Endodermal cell (in vitro differentiated cells): ENCODE results near the gene PSMB5. TPM values are rescaled to one million over a fixed set of nuclear protein-coding genes. Genes with fewer than 3 reads are reported as not detected.
A peak's percentile ranks its signal among the peaks of the same experiment; 100 is the strongest.

ENCODE experiments used
- DNase-seq: peaks from one replicate; pipeline ENCODE4 v3.0.0-alpha.2; 2017
- H3K27ac ChIP-seq: 2 replicates; pipeline ENCODE4 v1.5.1; 2013; ENCODE audit warnings: mild to moderate bottlenecking, low read depth, low read length, moderate library complexity
- H3K27me3 ChIP-seq: 2 replicates; pipeline ENCODE4 v1.6.1; 2013; ENCODE audit warnings: mild to moderate bottlenecking, low read length, moderate library complexity; ENCODE audit not compliant: insufficient read depth, control insufficient read depth, poor library complexity, severe bottlenecking
- H3K36me3 ChIP-seq: 2 replicates; pipeline ENCODE4 v1.7.0; 2013; ENCODE audit warnings: mild to moderate bottlenecking, low read length, moderate library complexity; ENCODE audit not compliant: control insufficient read depth, insufficient read depth
- H3K4me1 ChIP-seq: one replicate; pipeline ENCODE4 v1.7.0; 2013; ENCODE audit warnings: low read length; ENCODE audit not compliant: control insufficient read depth, insufficient read depth
- H3K4me3 ChIP-seq: 2 replicates; pipeline ENCODE4 v1.5.1; 2013; ENCODE audit warnings: mild to moderate bottlenecking, low read length, moderate library complexity
- H3K9ac ChIP-seq: 2 replicates; pipeline ENCODE4 v1.6.1; 2013; ENCODE audit warnings: mild to moderate bottlenecking, low read length, moderate library complexity; ENCODE audit not compliant: poor library complexity, severe bottlenecking; ENCODE audit errors: extremely low read depth
- H3K9me3 ChIP-seq: 2 replicates; pipeline ENCODE4 v1.6.1; 2013; ENCODE audit warnings: mild to moderate bottlenecking, low read length, moderate library complexity; ENCODE audit not compliant: control insufficient read depth
- H3K27ac Mint-ChIP-seq: 2 replicates; pipeline ENCODE4 v1.8.0; 2020; ENCODE audit warnings: mixed read lengths
- H3K27me3 Mint-ChIP-seq: 2 replicates; pipeline ENCODE4 v1.8.0; 2021; ENCODE audit warnings: mild to moderate bottlenecking, mixed read lengths; ENCODE audit not compliant: insufficient read depth
- H3K36me3 Mint-ChIP-seq: 2 replicates; pipeline ENCODE4 v1.8.0; 2020; ENCODE audit warnings: low read depth, mixed read lengths
- H3K4me1 Mint-ChIP-seq: 2 replicates; pipeline ENCODE4 v1.8.0; 2020; ENCODE audit warnings: mixed read lengths
- H3K4me3 Mint-ChIP-seq: 2 replicates; pipeline ENCODE4 v1.8.0; 2020; ENCODE audit warnings: mild to moderate bottlenecking, moderate library complexity, mixed read lengths
- H3K9me3 Mint-ChIP-seq: 2 replicates; pipeline ENCODE4 v1.8.0; 2020; ENCODE audit warnings: mild to moderate bottlenecking, mixed read lengths
- WGBS, 2 experiments: methylation state at CpG; one replicate each; pipeline versions ENCODE4 v1.1.5 to v1.1.7; 2013; ENCODE audit warnings: missing lambda C conversion rate in 2 of 2, mixed read lengths in 1 of 2; ENCODE audit not compliant: insufficient coverage in 1 of 2, insufficient read length in 1 of 2; 5-methylcytosine and 5-hydroxymethylcytosine counted together
- total RNA-seq, 2 donors: library from RNA; stranded (reverse); fragmentation: NEBNext Ultra II Directional in 1 of 2; extraction: Animal tissue kit (Norgen Biotek cat#: 25700) in 1 of 2; gene quantifications; 2 replicates in 1 of 2; 3 replicates in 1 of 2; pipeline ENCODE4 v1.2.1, GENCODE V29; 2021
- TF ChIP-seq, protein P1 (sequence below): fragments of 200-600 bp; sonication (generic); conservative IDR thresholded peaks from 2 replicates; pipeline ENCODE4 v1.5.0; 2021; ENCODE audit warnings: antibody characterized with exemption, mild to moderate bottlenecking

The PSMB5 gene
- total RNA-seq, 2 donors from 2014 or later, result 227 to 257 TPM

DNA sequence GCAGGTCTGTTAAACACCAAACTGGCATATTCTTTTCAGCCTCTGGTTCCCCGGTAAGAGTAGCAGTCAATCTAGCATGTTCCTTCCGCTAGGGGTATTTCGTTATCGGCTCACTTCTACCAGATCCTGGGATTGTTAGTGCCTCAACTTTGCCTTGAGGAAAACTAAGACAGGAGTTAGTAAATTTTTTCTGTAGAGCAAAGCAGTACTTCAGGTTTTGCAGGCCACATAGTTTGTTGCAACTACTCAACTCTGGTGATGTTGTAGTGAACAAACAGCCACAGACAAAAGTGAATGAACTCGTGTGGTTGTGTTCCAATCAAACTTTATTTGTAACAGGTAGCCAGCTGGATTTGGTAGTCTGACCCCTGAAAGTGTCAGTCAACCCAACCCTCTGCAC lies 28.9 kb upstream of the PSMB5 start:
- no peak overlapping the region for H3K27ac ChIP-seq
- Mint-ChIP-seq H3K9me3 (no peaks in the 10 kb centered on the region), H3K27ac (peak overlapping the region; percentile 55), H3K36me3 (peaks cover 88% of the 10 kb centered on the region), H3K4me3 (no peak overlapping the region), H3K27me3 (no peaks in the 10 kb centered on the region), H3K4me1 (peaks cover 22% of the 10 kb centered on the region)
- TF ChIP-seq, protein P1, sequence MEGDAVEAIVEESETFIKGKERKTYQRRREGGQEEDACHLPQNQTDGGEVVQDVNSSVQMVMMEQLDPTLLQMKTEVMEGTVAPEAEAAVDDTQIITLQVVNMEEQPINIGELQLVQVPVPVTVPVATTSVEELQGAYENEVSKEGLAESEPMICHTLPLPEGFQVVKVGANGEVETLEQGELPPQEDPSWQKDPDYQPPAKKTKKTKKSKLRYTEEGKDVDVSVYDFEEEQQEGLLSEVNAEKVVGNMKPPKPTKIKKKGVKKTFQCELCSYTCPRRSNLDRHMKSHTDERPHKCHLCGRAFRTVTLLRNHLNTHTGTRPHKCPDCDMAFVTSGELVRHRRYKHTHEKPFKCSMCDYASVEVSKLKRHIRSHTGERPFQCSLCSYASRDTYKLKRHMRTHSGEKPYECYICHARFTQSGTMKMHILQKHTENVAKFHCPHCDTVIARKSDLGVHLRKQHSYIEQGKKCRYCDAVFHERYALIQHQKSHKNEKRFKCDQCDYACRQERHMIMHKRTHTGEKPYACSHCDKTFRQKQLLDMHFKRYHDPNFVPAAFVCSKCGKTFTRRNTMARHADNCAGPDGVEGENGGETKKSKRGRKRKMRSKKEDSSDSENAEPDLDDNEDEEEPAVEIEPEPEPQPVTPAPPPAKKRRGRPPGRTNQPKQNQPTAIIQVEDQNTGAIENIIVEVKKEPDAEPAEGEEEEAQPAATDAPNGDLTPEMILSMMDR, result no peak
- H3K4me1 ChIP-seq, result peaks cover 12% of the 10 kb centered on the region
- 94 to 98% methylated on average over 5 of the region's 5 CpGs for WGBS, 2 experiments
- peak; percentile 10 for DNase-seq
- H3K9me3 ChIP-seq, result no peaks in the 10 kb centered on the region
- no peak overlapping the region for H3K4me3 ChIP-seq
- no peaks in the 10 kb centered on the region for H3K27me3 ChIP-seq
- no peak overlapping the region for H3K9ac ChIP-seq
- peaks cover 95% of the 10 kb centered on the region for H3K36me3 ChIP-seq

DNA sequence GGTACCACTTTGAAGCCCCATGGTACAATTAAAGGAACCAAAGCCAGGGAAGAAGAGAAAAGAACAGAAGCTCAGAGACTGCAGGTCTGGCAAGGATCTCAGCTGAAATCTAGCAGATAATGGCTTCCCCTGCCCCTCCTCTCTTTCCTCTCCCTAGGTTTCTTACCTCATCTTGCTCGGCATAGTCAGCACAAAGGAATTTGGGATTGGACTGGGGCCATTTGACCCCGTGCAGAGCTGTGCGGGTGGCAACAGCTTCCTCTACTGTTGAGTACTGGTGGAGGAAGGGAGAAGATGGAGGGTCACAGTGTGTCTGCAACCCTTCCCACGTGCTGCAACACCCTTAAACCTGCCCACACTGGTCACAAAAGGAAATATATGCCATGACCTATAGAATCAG lies 27.3 kb upstream of the PSMB5 start:
- no peaks in the 10 kb centered on the region for H3K4me1 ChIP-seq
- Mint-ChIP-seq H3K9me3 (no peaks in the 10 kb centered on the region), H3K4me3 (no peak overlapping the region), H3K27me3 (no peaks in the 10 kb centered on the region), H3K4me1 (peaks cover 14% of the 10 kb centered on the region), H3K36me3 (peaks cover 73% of the 10 kb centered on the region), H3K27ac (peak overlapping the region; percentile 64)
- no peak overlapping the region for H3K9ac ChIP-seq
- no peaks in the 10 kb centered on the region for H3K27me3 ChIP-seq
- peak overlapping the region; percentile 44 for H3K27ac ChIP-seq
- H3K36me3 ChIP-seq, result peaks cover 79% of the 10 kb centered on the region
- TF ChIP-seq, protein P1, result no peak
- H3K9me3 ChIP-seq, result no peaks in the 10 kb centered on the region
- no peak overlapping the region for H3K4me3 ChIP-seq
- WGBS, 2 experiments, result 90% methylated on average over 4 of the region's 4 CpGs; no CpG with 5 or more reads in 1 of the 2 experiments
- DNase-seq, result no peak

DNA sequence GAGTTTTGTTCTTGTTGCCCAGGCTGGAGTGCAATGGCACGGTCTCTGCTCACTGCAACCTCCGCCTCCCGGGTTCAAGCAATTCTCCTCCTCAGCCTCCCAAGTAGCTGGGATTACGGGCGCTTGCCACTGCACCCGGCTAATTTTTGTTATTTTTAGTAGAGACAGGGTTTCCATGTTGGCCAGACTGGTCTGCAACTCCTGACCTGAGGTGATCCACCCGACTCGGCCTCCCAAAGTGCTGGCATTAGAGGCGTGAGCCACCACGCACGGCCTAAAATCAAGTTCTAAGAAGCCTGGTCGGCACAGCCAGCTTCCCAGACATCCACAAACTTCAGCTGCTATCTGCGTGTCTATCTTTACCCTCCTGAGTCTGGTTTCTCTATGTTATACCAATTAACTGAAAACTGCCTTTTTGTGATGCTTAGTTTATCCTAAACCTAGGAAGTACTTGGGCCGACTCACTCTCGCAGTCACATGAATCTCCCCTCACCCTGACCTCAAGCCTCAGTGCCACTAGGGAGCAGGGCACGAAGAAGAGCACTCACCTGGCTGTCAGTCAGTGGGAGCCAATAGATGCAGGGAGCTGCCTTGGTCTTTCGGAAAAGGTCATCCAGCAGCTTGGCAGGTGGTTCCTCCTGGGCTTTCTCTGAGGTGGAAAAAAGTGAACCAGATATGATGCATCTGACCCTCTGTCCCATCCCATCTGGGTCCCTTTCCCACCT lies 26.0 kb upstream of the PSMB5 start:
- peaks cover 13% of the 10 kb centered on the region for H3K4me1 Mint-ChIP-seq
- no peak overlapping the region for H3K4me3 Mint-ChIP-seq
- no peak overlapping the region for H3K9ac ChIP-seq
- peak overlapping the region; percentile 74 for H3K27ac Mint-ChIP-seq
- TF ChIP-seq, protein P1, result no peak
- H3K4me3 ChIP-seq, result no peak overlapping the region
- H3K27me3 Mint-ChIP-seq, result no peaks in the 10 kb centered on the region
- H3K9me3 Mint-ChIP-seq, result no peaks in the 10 kb centered on the region
- no peaks in the 10 kb centered on the region for H3K4me1 ChIP-seq
- peaks cover 60% of the 10 kb centered on the region for H3K36me3 Mint-ChIP-seq
- DNase-seq, result no peak
- no peaks in the 10 kb centered on the region for H3K27me3 ChIP-seq
- H3K36me3 ChIP-seq, result peaks cover 67% of the 10 kb centered on the region
- H3K27ac ChIP-seq, result no peak overlapping the region
- 96% methylated on average over 15 to 17 of the region's 17 CpGs for WGBS, 2 experiments
- no peaks in the 10 kb centered on the region for H3K9me3 ChIP-seq
